ENCODE results near the gene SRRM4. TPM values are rescaled to one million over a fixed set of nuclear protein-coding genes. Genes with fewer than 3 reads are reported as not detected.

SRRM4 gene
- total RNA-seq, 4 donors from 2014 or later = not detected

DNA sequence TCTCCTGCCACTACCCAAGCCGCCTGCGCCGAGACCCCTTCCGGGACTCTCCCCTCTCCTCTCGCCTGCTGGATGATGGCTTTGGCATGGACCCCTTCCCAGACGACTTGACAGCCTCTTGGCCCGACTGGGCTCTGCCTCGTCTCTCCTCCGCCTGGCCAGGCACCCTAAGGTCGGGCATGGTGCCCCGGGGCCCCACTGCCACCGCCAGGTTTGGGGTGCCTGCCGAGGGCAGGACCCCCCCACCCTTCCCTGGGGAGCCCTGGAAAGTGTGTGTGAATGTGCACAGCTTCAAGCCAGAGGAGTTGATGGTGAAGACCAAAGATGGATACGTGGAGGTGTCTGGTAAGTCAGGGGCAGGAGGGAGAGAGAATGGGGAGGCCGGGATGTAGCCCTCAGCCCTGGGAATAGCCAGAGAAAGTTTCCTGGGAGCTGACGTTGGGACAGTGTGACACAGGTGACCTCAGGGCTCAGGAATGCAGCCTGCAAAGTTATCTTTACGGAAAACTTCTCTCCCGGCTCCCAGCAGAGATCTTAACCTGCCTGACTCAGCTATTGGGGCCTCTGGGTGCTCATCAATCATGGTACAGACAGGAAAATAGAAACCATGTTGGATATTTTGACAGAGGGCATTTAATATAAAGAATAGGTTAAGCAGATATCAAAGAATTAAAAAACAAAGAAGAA lies 198.1 kb downstream of the SRRM4 start:
- TF ChIP-seq, protein P1, sequence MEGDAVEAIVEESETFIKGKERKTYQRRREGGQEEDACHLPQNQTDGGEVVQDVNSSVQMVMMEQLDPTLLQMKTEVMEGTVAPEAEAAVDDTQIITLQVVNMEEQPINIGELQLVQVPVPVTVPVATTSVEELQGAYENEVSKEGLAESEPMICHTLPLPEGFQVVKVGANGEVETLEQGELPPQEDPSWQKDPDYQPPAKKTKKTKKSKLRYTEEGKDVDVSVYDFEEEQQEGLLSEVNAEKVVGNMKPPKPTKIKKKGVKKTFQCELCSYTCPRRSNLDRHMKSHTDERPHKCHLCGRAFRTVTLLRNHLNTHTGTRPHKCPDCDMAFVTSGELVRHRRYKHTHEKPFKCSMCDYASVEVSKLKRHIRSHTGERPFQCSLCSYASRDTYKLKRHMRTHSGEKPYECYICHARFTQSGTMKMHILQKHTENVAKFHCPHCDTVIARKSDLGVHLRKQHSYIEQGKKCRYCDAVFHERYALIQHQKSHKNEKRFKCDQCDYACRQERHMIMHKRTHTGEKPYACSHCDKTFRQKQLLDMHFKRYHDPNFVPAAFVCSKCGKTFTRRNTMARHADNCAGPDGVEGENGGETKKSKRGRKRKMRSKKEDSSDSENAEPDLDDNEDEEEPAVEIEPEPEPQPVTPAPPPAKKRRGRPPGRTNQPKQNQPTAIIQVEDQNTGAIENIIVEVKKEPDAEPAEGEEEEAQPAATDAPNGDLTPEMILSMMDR (IDR thresholded peaks at IDR 0.05) = no peak
- DNase-seq (ENCODE audit: low spot score) (no peak), ATAC-seq (ENCODE audit: low FRiP score) (no peak)

DNA sequence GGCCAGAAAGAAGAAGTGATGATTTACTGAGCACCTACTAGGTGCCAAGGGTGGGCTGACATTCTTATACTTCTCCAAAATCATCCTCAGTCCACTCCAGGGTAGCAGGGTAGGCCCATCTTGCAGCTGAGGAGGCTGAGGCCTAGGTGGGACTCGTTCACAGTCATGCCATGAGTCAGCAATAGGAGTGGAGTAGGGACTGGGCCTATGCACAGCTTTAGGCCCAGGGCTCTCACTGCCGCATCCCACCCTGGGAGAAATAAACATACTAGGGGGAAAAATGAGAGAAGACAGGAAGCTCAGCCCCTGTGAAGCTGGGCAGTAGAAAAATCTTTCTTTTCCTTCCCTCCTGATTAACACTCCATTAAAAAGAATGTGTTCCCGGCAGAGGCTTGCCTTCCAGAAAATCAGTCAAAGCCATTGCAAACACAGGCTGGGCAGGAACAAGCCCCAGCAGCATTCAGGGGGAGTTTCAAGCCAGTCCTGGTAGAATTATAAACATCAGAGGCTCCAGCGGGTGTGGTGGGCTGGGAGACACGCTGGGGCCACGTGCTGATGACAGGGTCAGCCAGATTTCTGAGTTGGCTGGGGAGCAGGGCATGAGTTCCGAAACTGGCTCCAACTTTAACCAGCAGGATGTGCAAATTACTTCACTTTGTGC lies 199.2 kb downstream of the SRRM4 start:
- DNase-seq (ENCODE audit: low spot score) (no peak), ATAC-seq (ENCODE audit: low FRiP score) (no peak)
- TF ChIP-seq, protein P1 (IDR thresholded peaks at IDR 0.05) = no peak

DNA sequence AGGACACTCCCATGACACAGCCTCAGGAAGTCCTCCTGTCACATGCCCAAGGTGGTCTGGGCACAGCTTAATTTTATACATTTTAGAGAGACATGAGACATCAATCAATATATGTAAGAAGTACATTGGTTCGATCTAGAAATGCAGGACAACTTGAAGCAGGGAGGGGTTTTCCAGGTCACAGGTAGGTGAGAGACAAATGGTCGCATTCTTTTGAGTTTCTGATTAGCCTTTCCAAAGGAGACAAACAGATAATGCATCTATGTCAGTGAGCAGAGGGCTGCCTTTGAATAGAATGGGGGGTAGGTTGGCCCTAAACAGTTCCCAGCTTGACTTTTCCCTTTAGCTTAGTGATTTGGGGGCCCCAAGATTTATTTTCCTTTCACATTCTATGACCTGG lies 199.9 kb downstream of the SRRM4 start:
- TF ChIP-seq, protein P1 (IDR thresholded peaks at IDR 0.05) = no peak
- DNase-seq (ENCODE audit: low spot score) (no peak), ATAC-seq (ENCODE audit: low FRiP score) (no peak)

DNA sequence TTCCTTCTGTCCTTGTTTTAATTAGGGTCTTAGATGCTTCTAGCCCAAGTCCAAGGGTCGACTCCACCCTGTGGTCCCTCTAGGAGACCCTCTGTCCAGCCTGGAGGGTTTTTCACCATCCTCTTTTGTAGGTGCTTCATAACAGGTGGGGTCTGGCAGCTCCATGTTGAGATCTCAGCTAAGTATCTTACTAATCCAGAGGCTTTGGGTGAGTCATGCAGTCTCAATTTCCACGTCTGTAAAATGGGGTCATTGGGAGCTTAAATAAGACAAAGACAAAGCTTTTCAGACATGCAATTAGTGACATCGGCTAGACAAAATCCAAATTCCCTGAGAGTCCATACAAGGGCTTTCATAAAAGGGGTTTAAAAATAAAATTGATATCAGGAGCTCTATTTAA lies 200.6 kb downstream of the SRRM4 start:
- no peak for DNase-seq (ENCODE audit: low spot score)
- no peak for ATAC-seq (ENCODE audit: low FRiP score)
- TF ChIP-seq, protein P1 (IDR thresholded peaks at IDR 0.05) = no peak

DNA sequence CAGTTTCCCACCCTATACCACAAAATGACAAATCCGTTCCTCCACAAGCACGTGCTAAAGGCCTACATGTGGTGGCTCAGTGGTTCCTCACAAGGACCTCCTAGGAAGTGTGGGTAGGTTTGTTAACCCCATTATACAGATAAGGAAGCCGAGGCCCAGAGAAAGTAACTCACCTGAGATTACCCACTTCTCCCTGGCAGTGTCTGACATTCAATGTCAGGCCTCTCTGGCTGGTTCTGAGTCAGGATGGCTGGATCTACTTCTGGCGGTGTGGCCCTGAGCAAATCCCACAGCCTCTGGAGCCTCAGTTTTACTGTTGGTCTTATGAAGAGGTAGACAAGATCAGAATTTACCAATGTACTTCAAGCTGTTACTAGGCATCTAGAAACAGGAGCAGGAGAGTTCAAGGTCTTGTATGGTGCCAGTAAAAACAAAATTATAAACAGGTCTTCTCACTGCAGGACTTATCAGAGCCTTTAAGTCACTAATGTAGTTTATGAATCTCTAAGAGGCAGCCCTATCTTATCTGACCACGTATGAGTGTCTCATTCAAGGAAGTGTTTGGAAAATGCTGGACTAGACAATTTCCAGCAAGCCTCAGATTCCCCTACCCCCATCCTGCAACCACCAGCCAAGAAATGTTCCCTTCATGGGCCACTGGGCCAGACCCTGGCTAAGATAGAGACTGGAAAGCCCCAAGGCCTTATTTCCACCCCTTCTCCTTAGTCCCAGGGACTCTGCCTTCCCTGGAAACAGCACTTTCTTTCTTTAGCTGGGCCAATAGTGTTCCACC lies 201.6 kb downstream of the SRRM4 start:
- no peak for DNase-seq (ENCODE audit: low spot score)
- TF ChIP-seq, protein P1 (IDR thresholded peaks at IDR 0.05) = no peak
- no peak for ATAC-seq (ENCODE audit: low FRiP score)

DNA sequence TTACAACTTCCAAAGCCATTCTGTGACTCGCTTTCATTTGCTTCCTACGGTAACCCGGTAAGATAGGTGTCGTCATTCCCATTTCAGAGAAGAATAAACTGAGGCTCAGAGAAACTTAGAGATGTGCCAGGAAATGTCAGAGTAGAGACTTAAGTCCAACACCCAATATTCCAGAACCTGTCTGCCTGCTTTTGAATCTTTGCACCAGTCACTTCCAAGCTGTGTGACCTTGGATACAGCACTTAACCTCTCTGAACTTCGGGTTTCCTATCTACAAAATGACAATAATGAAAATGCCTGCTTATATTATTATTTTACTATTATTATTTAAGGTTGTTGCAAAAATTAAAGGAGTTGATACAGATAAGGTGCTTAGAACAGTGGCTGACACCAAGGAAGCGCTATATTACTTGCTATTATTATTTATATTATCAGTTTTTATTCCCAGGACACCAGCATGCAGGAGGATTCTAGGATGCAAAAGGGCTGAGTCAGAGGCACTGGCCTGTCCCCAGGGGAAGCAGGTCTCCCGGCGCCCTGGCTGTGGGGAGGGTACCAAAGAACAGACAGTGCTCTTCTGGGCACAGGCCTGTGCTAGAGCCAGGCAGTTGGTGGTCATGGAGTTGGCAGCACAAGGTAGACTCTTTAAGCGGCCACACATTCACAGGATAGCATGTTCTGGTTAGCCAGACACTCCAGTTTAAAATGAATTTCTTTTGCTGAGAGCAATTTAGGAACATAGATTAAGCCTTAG lies 202.8 kb downstream of the SRRM4 start:
- no peak for ATAC-seq (ENCODE audit: low FRiP score)
- DNase-seq (ENCODE audit: low spot score) = no peak
- TF ChIP-seq, protein P1 (IDR thresholded peaks at IDR 0.05) = no peak
